Peyer's patch (tissue), 4 donors: Measurements from ENCODE around the gene CDK15. TPM values are rescaled to one million over a fixed set of nuclear protein-coding genes. Genes with fewer than 3 reads are reported as not detected.

Experiments used
- DNase-seq, 3 donors: peaks; one replicate each; pipeline ENCODE4 v3.0.0-alpha.2; 2017 to 2019
- H3K27ac ChIP-seq, 4 donors: fragments of 200-600 bp; sonication (generic); one replicate each; pipeline ENCODE4 v1.5.1; 2016 to 2019
- H3K27me3 ChIP-seq, 2 donors: fragments of 200-600 bp; sonication (generic); one replicate each; pipeline ENCODE4 v1.5.1; 2019
- H3K36me3 ChIP-seq, 3 donors: fragments of 200-600 bp; sonication (generic); one replicate each; pipeline ENCODE4 v1.5.1; 2016 to 2019
- H3K4me1 ChIP-seq, 4 donors: fragments of 200-600 bp; sonication (generic); one replicate each; pipeline ENCODE4 v1.5.1; 2016 to 2019
- H3K4me3 ChIP-seq, 4 donors: fragments of 200-600 bp; sonication (generic); 1 replicate in 3 of 4; 2 replicates in 1 of 4; pipeline ENCODE4 v1.5.1; 2016 to 2019; ENCODE audit warnings: mild to moderate bottlenecking in 1 of 4
- H3K9me3 ChIP-seq, 4 donors: fragments of 200-600 bp; sonication (generic); one replicate each; pipeline ENCODE4 v1.5.1; 2016 to 2019; ENCODE audit warnings: mild to moderate bottlenecking in 1 of 4
- POLR2A ChIP-seq, 2 donors: fragments of 450-650 bp; IDR thresholded peaks; one replicate each; pipeline ENCODE4 v1.5.1; 2017; ENCODE audit warnings: antibody characterized with exemption in 2 of 2, mild to moderate bottlenecking in 2 of 2, moderate library complexity in 2 of 2
- total RNA-seq, 4 donors: library from RNA; depleted of rRNA; stranded (reverse); fragments of >200 nt; gene quantifications; one replicate each; pipeline ENCODE4 v1.1.0, GENCODE V29; 2016
- TF ChIP-seq, protein P1 (sequence below), 6 experiments: fragments of 450-650 bp in 4 of 6; fragments of 200-600 bp in 2 of 6; sonication (generic) in 1 of 6; IDR thresholded peaks; one replicate each; pipeline ENCODE4 v1.5.1; 2017 to 2019; ENCODE audit warnings: antibody characterized with exemption in 6 of 6, mild to moderate bottlenecking in 3 of 6, moderate library complexity in 1 of 6

CDK15 gene
- total RNA-seq, 4 donors from 2014 or later, result 0.27 to 9.9 (median 1.0) TPM; not detected in 1

DNA sequence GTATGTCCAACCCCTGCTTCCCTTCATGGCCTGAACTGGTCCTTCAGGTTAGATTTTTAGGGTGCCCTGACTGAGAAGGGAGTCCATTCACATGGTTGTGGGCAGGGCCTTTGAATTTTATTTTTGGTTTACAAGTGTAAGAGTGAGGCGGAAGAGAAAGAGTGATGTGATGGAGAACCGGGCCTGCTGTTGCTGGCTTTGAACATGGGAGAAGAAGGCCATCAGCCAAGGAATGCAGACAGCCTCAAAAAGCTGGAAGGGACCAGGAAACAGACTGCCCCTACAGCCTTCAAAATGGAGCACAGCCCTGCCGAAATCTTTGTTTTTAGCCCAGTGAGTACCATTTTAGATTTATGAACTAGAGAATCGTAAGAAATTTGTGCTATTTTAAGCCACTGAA is 105.0 kb downstream of the CDK15 start:
- Histone ChIP-seq H3K4me3 (no peak overlapping the region), H3K9me3 (no peaks in the 10 kb centered on the region), H3K36me3 (no peaks in the 10 kb centered on the region), H3K4me1 (peaks cover 0 to 6% (median 0%) of the 10 kb centered on the region in 4 donors), H3K27ac (no peak overlapping the region), H3K27me3 (no peaks in the 10 kb centered on the region)
- DNase-seq, result no peak
- TF ChIP-seq, protein P1, sequence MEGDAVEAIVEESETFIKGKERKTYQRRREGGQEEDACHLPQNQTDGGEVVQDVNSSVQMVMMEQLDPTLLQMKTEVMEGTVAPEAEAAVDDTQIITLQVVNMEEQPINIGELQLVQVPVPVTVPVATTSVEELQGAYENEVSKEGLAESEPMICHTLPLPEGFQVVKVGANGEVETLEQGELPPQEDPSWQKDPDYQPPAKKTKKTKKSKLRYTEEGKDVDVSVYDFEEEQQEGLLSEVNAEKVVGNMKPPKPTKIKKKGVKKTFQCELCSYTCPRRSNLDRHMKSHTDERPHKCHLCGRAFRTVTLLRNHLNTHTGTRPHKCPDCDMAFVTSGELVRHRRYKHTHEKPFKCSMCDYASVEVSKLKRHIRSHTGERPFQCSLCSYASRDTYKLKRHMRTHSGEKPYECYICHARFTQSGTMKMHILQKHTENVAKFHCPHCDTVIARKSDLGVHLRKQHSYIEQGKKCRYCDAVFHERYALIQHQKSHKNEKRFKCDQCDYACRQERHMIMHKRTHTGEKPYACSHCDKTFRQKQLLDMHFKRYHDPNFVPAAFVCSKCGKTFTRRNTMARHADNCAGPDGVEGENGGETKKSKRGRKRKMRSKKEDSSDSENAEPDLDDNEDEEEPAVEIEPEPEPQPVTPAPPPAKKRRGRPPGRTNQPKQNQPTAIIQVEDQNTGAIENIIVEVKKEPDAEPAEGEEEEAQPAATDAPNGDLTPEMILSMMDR (IDR thresholded peaks at IDR 0.05), result no peak
- no peak for TF ChIP-seq POLR2A (IDR thresholded peaks at IDR 0.05)

DNA sequence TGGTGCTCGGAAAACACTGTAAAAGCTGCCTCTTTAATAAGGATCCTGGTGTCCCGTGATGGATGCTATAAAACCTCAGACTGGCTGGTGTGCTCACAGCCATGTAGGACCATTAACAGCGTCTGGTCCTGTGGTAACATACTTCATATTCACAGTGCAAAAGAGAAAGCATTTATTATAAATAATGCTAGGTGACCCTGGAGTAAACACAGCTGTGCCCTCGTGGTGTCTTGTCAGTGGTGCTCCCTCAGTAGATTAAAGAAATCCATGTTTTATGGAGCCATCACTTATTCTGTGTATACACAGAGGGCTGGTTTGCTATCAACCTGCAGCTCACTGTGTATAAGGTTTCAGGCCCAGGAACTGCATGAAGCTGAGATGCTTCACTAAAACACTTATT is 106.9 kb downstream of the CDK15 start:
- Histone ChIP-seq H3K9me3 (no peaks in the 10 kb centered on the region), H3K4me3 (no peak overlapping the region), H3K27me3 (no peaks in the 10 kb centered on the region), H3K27ac (no peak overlapping the region), H3K36me3 (no peaks in the 10 kb centered on the region), H3K4me1 (peaks cover 0 to 6% (median 0%) of the 10 kb centered on the region in 4 donors)
- no peak for TF ChIP-seq POLR2A (IDR thresholded peaks at IDR 0.05)
- TF ChIP-seq, protein P1 (IDR thresholded peaks at IDR 0.05), result no peak
- DNase-seq, result no peak

DNA sequence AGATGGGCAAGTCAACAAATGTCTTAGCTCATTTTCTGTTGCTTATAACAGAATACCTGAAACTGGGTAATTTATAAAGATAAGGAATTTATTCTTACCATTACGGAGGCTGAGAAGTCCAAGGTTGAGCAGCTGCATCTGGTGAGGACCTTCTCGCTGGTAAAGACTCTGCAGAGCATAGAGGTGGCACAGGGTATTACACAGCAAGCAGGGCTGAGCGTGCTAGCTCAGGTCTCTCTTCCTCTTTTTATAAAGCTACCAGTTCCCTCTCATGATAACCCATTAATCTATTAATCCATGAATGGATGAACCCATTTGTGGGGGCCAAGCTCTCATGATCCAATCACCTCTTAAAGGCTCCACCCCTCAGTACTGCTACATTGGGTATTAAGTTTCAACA is 109.1 kb downstream of the CDK15 start:
- no peak for TF ChIP-seq POLR2A (IDR thresholded peaks at IDR 0.05)
- TF ChIP-seq, protein P1 (IDR thresholded peaks at IDR 0.05), result peak in 1 of 6 experiments; percentile 7
- H3K4me3 ChIP-seq, result no peak overlapping the region
- no peaks in the 10 kb centered on the region for H3K4me1 ChIP-seq
- DNase-seq, result no peak
- no peak overlapping the region for H3K27ac ChIP-seq
- H3K36me3 ChIP-seq, result no peaks in the 10 kb centered on the region
- no peaks in the 10 kb centered on the region for H3K27me3 ChIP-seq
- H3K9me3 ChIP-seq, result no peaks in the 10 kb centered on the region

DNA sequence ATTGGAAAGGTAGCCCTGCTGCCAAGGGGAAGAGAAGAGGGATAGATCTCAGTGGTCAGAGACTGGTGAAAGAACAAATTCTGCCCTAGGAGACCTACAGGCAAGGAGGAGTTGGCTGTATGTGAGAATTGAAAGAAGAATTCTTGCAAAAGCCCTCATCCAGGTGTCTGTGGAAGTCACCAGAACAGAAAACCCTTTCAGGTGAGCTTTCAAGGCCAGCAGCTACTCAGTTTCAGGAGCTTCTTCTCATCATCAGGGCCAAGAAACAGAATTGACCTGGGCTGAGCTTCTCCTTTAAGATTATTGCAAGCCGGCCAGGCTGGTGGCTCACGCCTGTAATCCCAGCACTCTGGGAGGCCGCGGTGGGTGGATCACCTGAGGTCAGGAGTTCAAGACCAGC is 110.2 kb downstream of the CDK15 start:
- no peak for DNase-seq
- H3K27me3 ChIP-seq, result no peaks in the 10 kb centered on the region
- no peaks in the 10 kb centered on the region for H3K36me3 ChIP-seq
- H3K27ac ChIP-seq, result no peak overlapping the region
- H3K9me3 ChIP-seq, result no peaks in the 10 kb centered on the region
- no peak overlapping the region for H3K4me3 ChIP-seq
- TF ChIP-seq, protein P1 (IDR thresholded peaks at IDR 0.05), result no peak
- no peak for TF ChIP-seq POLR2A (IDR thresholded peaks at IDR 0.05)
- H3K4me1 ChIP-seq, result no peaks in the 10 kb centered on the region

DNA sequence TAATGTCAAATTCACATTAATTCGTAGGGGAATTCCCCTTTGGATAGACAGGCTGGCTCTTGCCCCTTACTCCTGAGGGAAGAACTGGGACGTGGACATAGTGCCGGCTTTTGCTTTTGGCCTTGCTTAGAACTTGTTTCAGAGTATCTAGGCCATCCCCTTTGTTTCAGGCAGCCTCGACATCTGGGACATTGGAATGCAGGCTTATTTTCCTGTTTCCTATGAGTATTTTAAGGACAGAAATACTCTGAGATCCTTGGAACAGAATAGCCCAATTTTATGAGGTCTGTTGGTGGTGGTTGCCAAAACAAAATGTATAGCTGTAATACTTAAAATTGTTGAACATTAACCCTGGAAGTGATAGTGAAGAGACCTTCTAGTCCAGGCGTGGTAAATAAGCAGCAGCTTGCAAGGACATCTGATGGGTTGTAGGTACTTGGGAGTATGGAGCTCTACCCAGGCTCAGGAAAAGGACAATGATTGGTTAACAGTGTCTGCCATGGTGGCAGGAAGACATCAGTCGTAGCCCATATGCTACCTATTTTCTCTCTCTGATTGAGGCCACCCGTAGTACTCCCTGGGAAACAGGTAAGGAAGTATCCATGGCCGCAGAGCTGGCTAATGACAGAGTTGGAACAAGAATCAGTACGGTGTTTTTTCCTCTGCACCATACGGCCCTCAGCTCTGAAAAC is 112.4 kb downstream of the CDK15 start:
- Histone ChIP-seq H3K4me1 (no peaks in the 10 kb centered on the region), H3K9me3 (no peaks in the 10 kb centered on the region), H3K27ac (no peak overlapping the region), H3K27me3 (no peaks in the 10 kb centered on the region), H3K36me3 (no peaks in the 10 kb centered on the region), H3K4me3 (no peak overlapping the region)
- no peak for DNase-seq
- TF ChIP-seq POLR2A (IDR thresholded peaks at IDR 0.05), result no peak
- TF ChIP-seq, protein P1 (IDR thresholded peaks at IDR 0.05), result no peak

DNA sequence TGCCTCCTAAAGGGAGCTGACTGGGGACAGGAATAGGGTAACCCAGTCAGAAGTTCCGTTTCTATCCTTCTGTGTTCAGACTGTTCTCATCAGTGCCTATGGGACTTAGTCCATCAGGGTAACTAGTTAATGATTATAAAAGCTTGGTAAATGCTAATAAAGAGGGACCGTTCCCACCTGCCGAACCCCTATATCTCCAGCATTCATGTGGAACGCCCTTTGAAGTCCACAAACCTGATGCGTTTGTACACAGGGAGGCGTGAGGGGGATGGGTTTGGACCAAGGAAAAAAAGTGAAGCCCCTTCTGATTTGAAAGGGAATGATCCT is 112.9 kb downstream of the CDK15 start:
- Histone ChIP-seq H3K27me3 (no peaks in the 10 kb centered on the region), H3K4me1 (no peaks in the 10 kb centered on the region), H3K36me3 (no peaks in the 10 kb centered on the region), H3K4me3 (no peak overlapping the region), H3K9me3 (no peaks in the 10 kb centered on the region), H3K27ac (no peak overlapping the region)
- TF ChIP-seq, protein P1 (IDR thresholded peaks at IDR 0.05), result no peak
- no peak for TF ChIP-seq POLR2A (IDR thresholded peaks at IDR 0.05)
- no peak for DNase-seq
